Keratinocyte (primary cell): ENCODE measurements around the gene MYO10. TPM values are rescaled to one million over a fixed set of nuclear protein-coding genes. Genes with fewer than 3 reads are reported as not detected.

Experiments
- DNase-seq: peaks from one replicate; pipeline ENCODE4 v3.0.0-alpha.2; 2011; ENCODE audit warnings: low read depth, missing footprints, low spot score
- FAIRE-seq: peaks from 2 replicates; lab custom pipeline; 2011; peaks lifted over from hg19 to GRCh38; lab: Jason Lieb, UNC
- H2AFZ ChIP-seq: 2 replicates; pipeline ENCODE4 v1.6.0; 2012; ENCODE audit warnings: low read length, control low read depth, inconsistent platforms; ENCODE audit not compliant: control insufficient read depth
- H3K27ac ChIP-seq: 2 replicates; pipeline ENCODE4 v1.5.1; 2011; ENCODE audit warnings: low read length; ENCODE audit not compliant: control insufficient read depth, insufficient read depth
- H3K27me3 ChIP-seq: 3 replicates; pipeline ENCODE4 v1.6.0; 2011; ENCODE audit warnings: low read length; ENCODE audit not compliant: control insufficient read depth, insufficient read depth; ENCODE audit errors: extremely low read depth
- H3K36me3 ChIP-seq, 2 experiments: 2 replicates in 1 of 2; 3 replicates in 1 of 2; pipeline ENCODE4 v1.5.1; 2011; ENCODE audit warnings: low read length in 2 of 2, mild to moderate bottlenecking in 1 of 2; ENCODE audit not compliant: control insufficient read depth in 2 of 2, insufficient read depth in 2 of 2; ENCODE audit errors: extremely low read depth in 1 of 2
- H3K4me1 ChIP-seq: 3 replicates; pipeline ENCODE4 v1.5.1; 2011; ENCODE audit warnings: low read length; ENCODE audit not compliant: control insufficient read depth, insufficient read depth; ENCODE audit errors: extremely low read depth
- H3K4me2 ChIP-seq: 3 replicates; pipeline ENCODE4 v1.6.0; 2011; ENCODE audit warnings: low read depth, low read length; ENCODE audit not compliant: control insufficient read depth, insufficient read depth; ENCODE audit errors: extremely low read depth
- H3K4me3 ChIP-seq, 3 experiments: fragments of 200-600 bp in 1 of 3; sonication (generic) in 1 of 3; 2 replicates in 2 of 3; 3 replicates in 1 of 3; pipeline ENCODE4 v1.5.1; 2011 to 2016; ENCODE audit warnings: low read length in 3 of 3, mild to moderate bottlenecking in 3 of 3, control low read depth in 2 of 3, inconsistent platforms in 1 of 3, low read depth in 1 of 3, mixed read lengths in 1 of 3, mixed run types in 1 of 3, moderate library complexity in 1 of 3; ENCODE audit not compliant: control insufficient read depth in 2 of 3, insufficient read depth in 2 of 3; ENCODE audit errors: extremely low read depth in 1 of 3
- H3K79me2 ChIP-seq: 2 replicates; pipeline ENCODE4 v1.6.0; 2012; ENCODE audit warnings: low read length; ENCODE audit not compliant: control insufficient read depth, insufficient read depth
- H3K9ac ChIP-seq: 3 replicates; pipeline ENCODE4 v1.6.0; 2011; ENCODE audit warnings: low read length; ENCODE audit not compliant: control insufficient read depth, insufficient read depth; ENCODE audit errors: extremely low read depth
- H3K9me1 ChIP-seq: 3 replicates; pipeline ENCODE4 v1.6.0; 2011; ENCODE audit warnings: low read length; ENCODE audit not compliant: control insufficient read depth, insufficient read depth; ENCODE audit errors: extremely low read depth
- H3K9me3 ChIP-seq: 2 replicates; pipeline ENCODE4 v1.5.1; 2012; ENCODE audit warnings: low read depth, low read length; ENCODE audit not compliant: control insufficient read depth
- H4K20me1 ChIP-seq: 3 replicates; pipeline ENCODE4 v1.6.0; 2011; ENCODE audit warnings: low read length; ENCODE audit not compliant: control insufficient read depth, insufficient read depth; ENCODE audit errors: extremely low read depth
- CTCF ChIP-seq, 3 experiments: IDR thresholded peaks in 1 of 3; conservative IDR thresholded peaks in 1 of 3; optimal IDR thresholded peaks in 1 of 3; 2 replicates in 2 of 3; 3 replicates in 1 of 3; pipeline versions ENCODE3 to v1.5.1; 2011; ENCODE audit warnings: low read length in 3 of 3, mild to moderate bottlenecking in 3 of 3, moderate library complexity in 2 of 3, control low read depth in 1 of 3, inconsistent platforms in 1 of 3; ENCODE audit not compliant: insufficient read depth in 2 of 3; ENCODE audit errors: extremely low read depth in 1 of 3
- EZH2 ChIP-seq: IDR thresholded peaks from one replicate; pipeline ENCODE4 v1.6.1; 2012; ENCODE audit warnings: inconsistent platforms, mild to moderate bottlenecking, low read length, moderate library complexity
- dilution Hi-C: fragments of 300-500 bp; cut with MboI; formaldehyde crosslinking; loops from one replicate; pipeline ENCODE4 v1.7.0; 2020; ENCODE audit warnings: low sequenced_read_pairs; ENCODE audit not compliant: extremely low pct_ligation_motif_present
- polyA plus RNA-seq, 5 experiments: library from polyadenylated mRNA; depleted of rRNA in 3 of 5; stranded (reverse) in 3 of 5; stranded (forward) in 1 of 5; unstranded in 1 of 5; fragments of >200 nt; gene quantifications; 1 replicate in 1 of 5; 2 replicates in 3 of 5; 3 replicates in 1 of 5; pipeline versions ENCODE4 v1.2.1 to v1.2.3, GENCODE V29; 2011 to 2012; ENCODE audit warnings: missing spikeins in 2 of 5, low read depth in 1 of 5, low replicate concordance in 1 of 5

The MYO10 gene
- polyA plus RNA-seq, 1 donor (not counting 4 experiments of a cell fraction or from before 2014, with no cell fraction given): 22.0 TPM

GRCh38 chr5:16918156-16918555 lies 17.9 kb downstream of the MYO10 start:
- no peak overlapping the region for H3K4me3 ChIP-seq
- peaks cover 3 to 12% of the 10 kb centered on the region in 2 experiments for H3K36me3 ChIP-seq
- TF ChIP-seq CTCF (optimal IDR thresholded peaks at IDR 0.05 in 1 of 3, IDR thresholded peaks at IDR 0.05 in 1 of 3, conservative IDR thresholded peaks at IDR 0.05 in 1 of 3; ENCODE audit: extremely low read depth in 1 of 3, insufficient read depth in 2 of 3, low read length in 3 of 3) (no peak), EZH2 (no peak)
- FAIRE-seq: no peak
- peaks cover 7% of the 10 kb centered on the region for H3K9me1 ChIP-seq
- H3K4me2 ChIP-seq: no peak overlapping the region
- no peaks in the 10 kb centered on the region for H3K27me3 ChIP-seq
- H3K79me2 ChIP-seq: peaks cover 90% of the 10 kb centered on the region
- no peak overlapping the region for H2AFZ ChIP-seq
- H3K27ac ChIP-seq: no peak overlapping the region
- no peak for DNase-seq
- dilution Hi-C loops: no loop called here
- peaks cover 32% of the 10 kb centered on the region for H4K20me1 ChIP-seq
- H3K4me1 ChIP-seq: peaks cover 51% of the 10 kb centered on the region
- H3K9ac ChIP-seq: no peak overlapping the region
- H3K9me3 ChIP-seq: no peaks in the 10 kb centered on the region

GRCh38 chr5:16916262-16916878 lies 19.7 kb downstream of the MYO10 start:
- H3K27me3 ChIP-seq: no peaks in the 10 kb centered on the region

More at GRCh38 chr5:16916262-16916878, 19.7 kb downstream of the MYO10 start:
- TF ChIP-seq CTCF (optimal IDR thresholded peaks at IDR 0.05 in 1 of 3, IDR thresholded peaks at IDR 0.05 in 1 of 3, conservative IDR thresholded peaks at IDR 0.05 in 1 of 3; ENCODE audit: extremely low read depth in 1 of 3, insufficient read depth in 2 of 3, low read length in 3 of 3) (no peak), EZH2 (no peak)
- no peak overlapping the region for H3K9ac ChIP-seq
- peaks cover 7% of the 10 kb centered on the region for H3K9me1 ChIP-seq
- H3K9me3 ChIP-seq: no peaks in the 10 kb centered on the region
- H4K20me1 ChIP-seq: peaks cover 34% of the 10 kb centered on the region
- H2AFZ ChIP-seq: no peak overlapping the region
- peaks cover 3 to 8% of the 10 kb centered on the region in 2 experiments for H3K36me3 ChIP-seq
- H3K4me3 ChIP-seq: peak overlapping the region in 1 of 3 experiments; percentile 43
- peak overlapping the region; percentile 62 for H3K4me2 ChIP-seq
- H3K4me1 ChIP-seq: peaks cover 61% of the 10 kb centered on the region
- dilution Hi-C loops: no loop called here
- H3K27ac ChIP-seq: peak overlapping the region; percentile 47
- DNase-seq (no peak), FAIRE-seq (peak; percentile 70)
- H3K79me2 ChIP-seq: peaks cover 89% of the 10 kb centered on the region
